Measurements from ENCODE around the gene TRIOBP.

Gene TRIOBP

DNA sequence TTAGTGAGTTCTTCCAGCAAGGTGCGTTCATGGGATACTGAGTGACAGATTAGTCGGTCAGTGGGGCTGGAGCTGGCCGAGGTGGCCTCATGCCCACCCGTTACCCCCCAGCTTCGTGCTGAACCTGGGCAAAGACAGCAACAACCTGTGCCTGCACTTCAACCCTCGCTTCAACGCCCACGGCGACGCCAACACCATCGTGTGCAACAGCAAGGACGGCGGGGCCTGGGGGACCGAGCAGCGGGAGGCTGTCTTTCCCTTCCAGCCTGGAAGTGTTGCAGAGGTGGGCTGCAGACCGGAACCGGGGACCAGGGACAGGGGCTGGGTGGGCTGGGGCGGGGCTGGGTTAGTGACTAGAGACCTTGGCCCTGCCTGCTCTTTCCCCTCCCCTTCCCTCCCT, 18.5 kb upstream of the TRIOBP start:
- DNase-seq = no peak
- no peak overlapping the region for H3K27ac ChIP-seq
- peaks cover 27% of the 10 kb centered on the region for H3K36me3 ChIP-seq (replicated peaks)
- no peaks in the 10 kb centered on the region for H3K27me3 ChIP-seq (replicated peaks)
- TF ChIP-seq, protein P1, sequence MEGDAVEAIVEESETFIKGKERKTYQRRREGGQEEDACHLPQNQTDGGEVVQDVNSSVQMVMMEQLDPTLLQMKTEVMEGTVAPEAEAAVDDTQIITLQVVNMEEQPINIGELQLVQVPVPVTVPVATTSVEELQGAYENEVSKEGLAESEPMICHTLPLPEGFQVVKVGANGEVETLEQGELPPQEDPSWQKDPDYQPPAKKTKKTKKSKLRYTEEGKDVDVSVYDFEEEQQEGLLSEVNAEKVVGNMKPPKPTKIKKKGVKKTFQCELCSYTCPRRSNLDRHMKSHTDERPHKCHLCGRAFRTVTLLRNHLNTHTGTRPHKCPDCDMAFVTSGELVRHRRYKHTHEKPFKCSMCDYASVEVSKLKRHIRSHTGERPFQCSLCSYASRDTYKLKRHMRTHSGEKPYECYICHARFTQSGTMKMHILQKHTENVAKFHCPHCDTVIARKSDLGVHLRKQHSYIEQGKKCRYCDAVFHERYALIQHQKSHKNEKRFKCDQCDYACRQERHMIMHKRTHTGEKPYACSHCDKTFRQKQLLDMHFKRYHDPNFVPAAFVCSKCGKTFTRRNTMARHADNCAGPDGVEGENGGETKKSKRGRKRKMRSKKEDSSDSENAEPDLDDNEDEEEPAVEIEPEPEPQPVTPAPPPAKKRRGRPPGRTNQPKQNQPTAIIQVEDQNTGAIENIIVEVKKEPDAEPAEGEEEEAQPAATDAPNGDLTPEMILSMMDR (IDR thresholded peaks at IDR 0.05; ENCODE audit: low read depth, low read length, missing control alignments) = no peak
- in situ Hi-C loops (cut with HindIII; ENCODE audit: low pct_ligation_motif_present, low sequenced_read_pairs) = no loop called here
- peak overlapping the region; percentile 93 for H3K4me3 ChIP-seq (ENCODE audit: low read depth, low read length)

DNA sequence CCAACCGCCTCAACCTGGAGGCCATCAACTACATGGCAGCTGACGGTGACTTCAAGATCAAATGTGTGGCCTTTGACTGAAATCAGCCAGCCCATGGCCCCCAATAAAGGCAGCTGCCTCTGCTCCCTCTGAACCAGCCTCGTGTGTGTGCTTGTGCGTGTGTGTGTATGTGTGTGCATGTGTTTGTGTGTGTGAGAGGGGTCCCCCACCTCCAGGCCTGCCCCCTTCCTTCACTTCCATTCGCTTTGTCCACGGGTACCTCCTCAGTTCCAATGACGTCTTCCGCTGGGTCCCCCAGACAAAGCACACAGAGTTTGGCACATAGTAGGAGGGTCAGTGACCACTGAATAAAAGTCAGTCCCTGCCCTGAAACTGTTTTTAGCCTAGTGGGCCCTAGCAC, 17.2 kb upstream of the TRIOBP start:
- in situ Hi-C loops (cut with HindIII; ENCODE audit: low pct_ligation_motif_present, low sequenced_read_pairs) = no loop called here

DNA sequence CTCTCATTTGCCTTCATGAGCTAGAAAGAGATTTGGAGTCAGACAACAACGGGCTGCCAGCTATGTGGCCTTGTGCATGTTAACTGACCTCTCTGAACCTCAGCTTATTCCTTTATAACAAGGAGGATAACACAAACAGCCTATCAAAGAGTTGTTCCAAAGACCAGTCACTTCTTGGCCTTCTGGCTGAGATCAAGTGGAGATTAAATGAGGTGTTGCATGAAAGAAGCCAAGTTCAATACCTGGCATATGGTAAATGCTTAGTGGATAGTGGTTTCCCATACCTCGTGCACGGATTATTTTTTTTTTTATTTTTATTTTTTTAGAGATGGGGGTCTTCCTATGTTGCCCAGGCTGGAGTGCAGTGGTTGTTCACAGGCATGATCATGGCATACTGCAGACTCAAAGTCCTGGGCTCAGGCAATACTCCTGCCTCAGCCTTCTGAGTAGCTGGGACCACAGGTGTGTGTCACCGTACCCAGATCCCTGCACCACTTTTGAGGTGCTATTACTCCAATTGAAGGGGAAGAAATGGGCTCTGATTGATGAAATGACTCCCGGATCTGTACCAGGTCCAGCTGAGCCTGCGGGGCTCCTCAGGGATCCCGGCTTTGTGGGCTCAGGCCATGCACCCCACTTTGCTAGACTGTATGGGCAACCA, 16.5 kb upstream of the TRIOBP start:
- Histone ChIP-seq H3K27ac (no peak overlapping the region), H3K4me3 (ENCODE audit: low read depth, low read length) (no peak overlapping the region), H3K27me3 (replicated peaks) (no peaks in the 10 kb centered on the region), H3K36me3 (replicated peaks) (peaks cover 27% of the 10 kb centered on the region)
- no peak for DNase-seq
- in situ Hi-C loops (cut with HindIII; ENCODE audit: low pct_ligation_motif_present, low sequenced_read_pairs) = no loop called here
- TF ChIP-seq, protein P1 (IDR thresholded peaks at IDR 0.05; ENCODE audit: low read depth, low read length, missing control alignments) = no peak

More for the DNA sequence above, 17.2 kb upstream of the TRIOBP start:
- TF ChIP-seq, protein P1 (IDR thresholded peaks at IDR 0.05; ENCODE audit: low read depth, low read length, missing control alignments) = no peak
- peaks cover 27% of the 10 kb centered on the region for H3K36me3 ChIP-seq (replicated peaks)
- H3K4me3 ChIP-seq (ENCODE audit: low read depth, low read length) = no peak overlapping the region
- no peak for DNase-seq
- no peaks in the 10 kb centered on the region for H3K27me3 ChIP-seq (replicated peaks)
- no peak overlapping the region for H3K27ac ChIP-seq

DNA sequence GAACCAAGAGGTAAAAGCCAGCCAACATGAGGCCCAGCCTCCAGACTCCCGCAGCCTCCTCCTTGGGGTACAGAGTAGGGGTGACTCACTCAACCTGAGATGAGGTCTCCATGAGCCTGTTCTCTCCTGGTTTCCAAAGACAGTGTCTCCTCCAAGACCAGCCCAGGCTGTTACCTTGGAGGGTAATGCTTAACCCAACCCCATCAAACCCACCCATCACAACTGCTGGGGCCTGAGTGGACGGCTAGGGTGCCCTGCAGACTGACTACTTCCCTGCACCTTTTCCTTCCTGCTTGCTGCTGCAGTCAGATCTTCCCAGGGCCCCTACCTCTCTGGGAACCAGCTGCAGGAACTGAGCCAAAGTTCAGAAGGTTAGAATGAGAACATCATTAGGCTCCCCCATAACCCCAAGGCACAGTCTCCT, 15.8 kb upstream of the TRIOBP start:
- peak; percentile 37 for DNase-seq
- Histone ChIP-seq H3K27me3 (replicated peaks) (no peaks in the 10 kb centered on the region), H3K27ac (peak overlapping the region; percentile 5), H3K36me3 (replicated peaks) (peaks cover 27% of the 10 kb centered on the region), H3K4me3 (ENCODE audit: low read depth, low read length) (no peak overlapping the region)
- TF ChIP-seq, protein P1 (IDR thresholded peaks at IDR 0.05; ENCODE audit: low read depth, low read length, missing control alignments) = no peak
- in situ Hi-C loops (cut with HindIII; ENCODE audit: low pct_ligation_motif_present, low sequenced_read_pairs) = no loop called here

DNA sequence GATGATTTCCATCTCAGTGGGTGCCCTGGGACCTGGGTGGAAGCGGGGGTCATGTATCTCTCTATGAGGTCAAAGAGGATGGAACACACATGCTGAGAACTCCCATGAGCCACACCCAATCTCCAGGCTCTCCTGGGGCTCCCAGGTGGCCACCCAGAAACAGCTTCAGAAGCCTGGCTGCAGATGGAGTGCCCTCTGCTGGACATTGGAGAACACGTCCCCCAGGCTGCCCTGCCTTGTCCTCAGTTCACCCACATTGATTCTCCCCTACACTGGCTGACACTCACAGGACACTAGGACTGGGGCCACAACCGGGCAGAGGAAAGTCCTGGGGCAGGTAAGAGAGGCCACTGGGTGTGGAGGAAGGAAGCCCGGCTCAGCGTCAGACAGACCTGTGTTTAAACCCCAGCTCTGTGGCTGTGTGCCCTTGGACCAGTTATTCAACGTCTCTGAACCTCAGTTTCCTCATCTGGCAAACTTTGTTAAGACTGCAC, 15.2 kb upstream of the TRIOBP start:
- in situ Hi-C loops (cut with HindIII; ENCODE audit: low pct_ligation_motif_present, low sequenced_read_pairs) = no loop called here
- TF ChIP-seq, protein P1 (IDR thresholded peaks at IDR 0.05; ENCODE audit: low read depth, low read length, missing control alignments) = peak; percentile 98
- peak overlapping the region; percentile 5 for H3K27ac ChIP-seq

More for the DNA sequence above, 15.2 kb upstream of the TRIOBP start:
- peaks cover 27% of the 10 kb centered on the region for H3K36me3 ChIP-seq (replicated peaks)
- no peak overlapping the region for H3K4me3 ChIP-seq (ENCODE audit: low read depth, low read length)
- DNase-seq = peak; percentile 70
- H3K27me3 ChIP-seq (replicated peaks) = no peaks in the 10 kb centered on the region
